Measurements from ENCODE around the gene ANKRD62.

ANKRD62 gene

DNA sequence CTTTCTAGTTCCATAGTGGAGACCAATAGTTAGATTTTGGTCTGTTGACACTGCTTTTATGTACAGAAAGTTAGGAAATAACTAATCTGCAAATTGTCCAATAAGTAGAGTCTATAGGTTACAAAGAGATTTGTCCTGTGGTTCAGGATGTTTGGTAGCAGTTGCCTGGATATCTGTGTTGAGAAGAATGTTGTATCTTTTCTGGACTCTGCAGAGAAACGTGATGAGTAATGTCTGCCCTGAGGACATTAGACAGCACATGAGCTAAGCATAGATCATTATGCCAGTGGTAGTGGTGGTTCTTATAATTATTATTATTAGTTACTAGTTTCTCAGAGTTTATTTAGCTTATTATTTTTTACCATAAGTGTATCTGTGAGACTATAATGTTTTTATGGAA, 65.8 kb downstream of the ANKRD62 start:
- no peak for TF ChIP-seq POLR2A (IDR thresholded peaks at IDR 0.05; ENCODE audit: low read depth, low read length)

GRCh38 chr18:12162786-12163185, 69.1 kb downstream of the ANKRD62 start:
- no peak for TF ChIP-seq TAF1 (IDR thresholded peaks at IDR 0.05; ENCODE audit: borderline replicate concordance, low read depth, low read length)
- TF ChIP-seq POLR2AphosphoS5 (IDR thresholded peaks at IDR 0.05; ENCODE audit: low read depth, low read length), result no peak
- TF ChIP-seq POLR2A (IDR thresholded peaks at IDR 0.05; ENCODE audit: low read depth, low read length), result no peak
- FAIRE-seq, result no peak
- DNase-seq (ENCODE audit: insufficient read length), result no peak

More for the DNA sequence above, 65.8 kb downstream of the ANKRD62 start:
- DNase-seq (ENCODE audit: insufficient read length) (no peak), FAIRE-seq (no peak)

GRCh38 chr18:12165038-12165768, 71.6 kb downstream of the ANKRD62 start:
- no peak for TF ChIP-seq POLR2A (IDR thresholded peaks at IDR 0.05; ENCODE audit: low read depth, low read length)
- TF ChIP-seq TAF1 (IDR thresholded peaks at IDR 0.05; ENCODE audit: borderline replicate concordance, low read depth, low read length), result no peak
- no peak for TF ChIP-seq POLR2AphosphoS5 (IDR thresholded peaks at IDR 0.05; ENCODE audit: low read depth, low read length)
- DNase-seq (ENCODE audit: insufficient read length), result no peak
- FAIRE-seq, result no peak
